Activated T-cell treated with anti-CD3 and anti-CD28 coated beads, Interleukin-2, amount 50 U/mL, for 72 hours (primary cell): ENCODE data around the gene MNX1. TPM values are rescaled to one million over a fixed set of nuclear protein-coding genes. Genes with fewer than 3 reads are reported as not detected.

ENCODE experiments used
- ATAC-seq, 2 donors: fragments of 150-1000 bp; cut with Tn5 transposase; replicated peaks in 1 of 2; 2 replicates each; pipeline ENCODE4 v1.10.0; 2021; ENCODE audit warnings: moderate library complexity in 2 of 2, mild to moderate bottlenecking in 1 of 2
- DNase-seq, 2 donors: peaks; one replicate each; pipeline ENCODE4 v3.0.0; 2021 to 2022; ENCODE audit warnings: mixed read lengths in 1 of 2
- H3K27ac Mint-ChIP-seq: one replicate; pipeline ENCODE4 v1.8.0; 2022; ENCODE audit warnings: mild to moderate bottlenecking, moderate library complexity, mixed read lengths
- H3K27me3 Mint-ChIP-seq: one replicate; pipeline ENCODE4 v1.8.0; 2022; ENCODE audit warnings: low read depth, mixed read lengths
- H3K36me3 Mint-ChIP-seq, 2 donors: one replicate each; pipeline ENCODE4 v1.8.0; 2022; ENCODE audit warnings: mixed read lengths in 2 of 2, mild to moderate bottlenecking in 1 of 2; ENCODE audit not compliant: insufficient read depth in 2 of 2
- H3K4me1 Mint-ChIP-seq: one replicate; pipeline ENCODE4 v1.8.0; 2022; ENCODE audit warnings: low read depth, mixed read lengths
- H3K4me3 Mint-ChIP-seq, 2 donors: one replicate each; pipeline ENCODE4 v1.8.0; 2022; ENCODE audit warnings: mild to moderate bottlenecking in 2 of 2, mixed read lengths in 2 of 2, moderate library complexity in 2 of 2
- H3K9me3 Mint-ChIP-seq, 2 donors: one replicate each; pipeline ENCODE4 v1.8.0; 2022; ENCODE audit warnings: mixed read lengths in 2 of 2
- total RNA-seq, 2 donors: library from RNA; stranded (reverse); gene quantifications; one replicate each; pipeline ENCODE4 v1.2.3, GENCODE V29; 2022

MNX1 gene
- total RNA-seq, 2 donors from 2014 or later = 0.17 to 0.39 TPM

DNA sequence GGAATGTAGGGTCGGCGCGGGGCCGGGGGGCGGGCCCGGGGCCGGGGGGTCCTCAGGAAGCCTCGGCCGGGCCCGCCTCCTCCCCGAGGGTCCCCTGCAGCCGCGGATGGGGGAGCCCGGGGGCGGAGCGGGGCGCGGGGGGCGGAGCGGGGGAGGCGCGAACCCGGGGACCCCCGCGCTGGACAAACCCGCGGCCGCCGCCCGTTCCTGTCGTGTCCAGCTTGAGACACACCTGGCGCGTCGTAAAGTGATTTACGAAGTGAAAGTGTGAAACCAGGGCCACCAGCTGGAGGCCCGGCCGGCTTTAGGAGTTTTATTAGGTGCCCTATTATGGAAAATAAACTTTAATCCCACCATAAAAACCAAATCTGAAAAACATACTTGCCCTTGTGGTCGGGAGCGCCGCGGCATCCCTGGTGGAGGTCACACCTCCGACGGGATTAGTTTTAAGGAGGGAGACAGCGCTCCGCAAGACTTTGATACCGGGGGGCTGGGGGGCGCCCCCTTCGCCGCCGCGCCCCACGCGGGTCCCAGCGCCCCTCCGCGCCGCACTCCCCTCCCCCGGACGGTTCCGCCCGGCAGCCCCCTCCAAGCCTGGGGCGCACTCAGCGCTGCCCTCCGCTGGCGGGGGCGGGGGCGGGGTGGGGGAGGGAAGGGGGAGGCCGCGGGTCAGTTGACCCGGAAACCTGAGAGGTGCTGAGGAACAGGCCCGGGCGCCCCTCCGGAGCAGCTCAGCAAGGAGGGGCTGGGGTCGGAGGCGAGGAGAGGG, 10.3 kb downstream of the MNX1 start:
- no peak overlapping the region for H3K27ac Mint-ChIP-seq

GRCh38 chr7:156998988-156999957, 11.2 kb downstream of the MNX1 start:
- DNase-seq (no peak), ATAC-seq (peak in 1 of 2 donors; percentile 35)
- Mint-ChIP-seq H3K4me3 (peak overlapping the region; percentile 38 to 62), H3K27me3 (peaks cover 77% of the 10 kb centered on the region), H3K9me3 (no peaks in the 10 kb centered on the region), H3K27ac (no peak overlapping the region), H3K4me1 (peaks cover 37% of the 10 kb centered on the region), H3K36me3 (peaks cover 3 to 7% of the 10 kb centered on the region in 2 donors)

More for the DNA sequence above, 10.3 kb downstream of the MNX1 start:
- DNase-seq = no peak
- H3K36me3 Mint-ChIP-seq = peaks cover 3 to 7% of the 10 kb centered on the region in 2 donors
- H3K4me3 Mint-ChIP-seq = peak overlapping the region; percentile 83 to 87
- ATAC-seq = peak; percentile 25 to 27
- peaks cover 46% of the 10 kb centered on the region for H3K4me1 Mint-ChIP-seq
- H3K27me3 Mint-ChIP-seq = peaks cover 83% of the 10 kb centered on the region
- no peaks in the 10 kb centered on the region for H3K9me3 Mint-ChIP-seq

DNA sequence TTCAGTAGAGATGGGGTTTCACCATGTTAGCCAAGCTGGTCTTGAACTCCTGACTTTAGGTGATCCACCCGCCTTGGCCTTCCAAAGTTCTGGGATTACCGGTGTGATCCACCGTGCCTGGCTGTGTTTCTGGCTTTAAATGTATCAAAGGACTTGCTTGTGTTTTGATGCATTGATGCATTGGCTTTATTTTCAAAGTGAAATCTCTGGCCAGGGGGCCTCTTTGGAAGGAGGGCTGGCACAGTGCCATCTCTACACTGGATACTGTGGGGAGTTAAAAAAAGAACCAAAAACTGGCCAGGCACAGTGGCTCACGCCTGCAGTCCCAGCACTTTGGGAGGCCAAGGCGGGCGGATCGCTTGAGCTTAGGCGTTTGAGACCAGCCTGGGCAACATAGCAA, 16.0 kb downstream of the MNX1 start:
- H3K9me3 Mint-ChIP-seq = no peaks in the 10 kb centered on the region
- H3K4me3 Mint-ChIP-seq = no peak overlapping the region
- H3K27ac Mint-ChIP-seq = no peak overlapping the region
- H3K36me3 Mint-ChIP-seq = no peaks in the 10 kb centered on the region
- H3K27me3 Mint-ChIP-seq = peaks cover 55% of the 10 kb centered on the region
- DNase-seq (no peak), ATAC-seq (no peak)
- H3K4me1 Mint-ChIP-seq = peaks cover 11% of the 10 kb centered on the region

GRCh38 chr7:156993925-156994235, 16.6 kb downstream of the MNX1 start:
- Mint-ChIP-seq H3K36me3 (no peaks in the 10 kb centered on the region), H3K4me1 (peaks cover 11% of the 10 kb centered on the region), H3K4me3 (no peak overlapping the region), H3K27me3 (peaks cover 50% of the 10 kb centered on the region), H3K9me3 (no peaks in the 10 kb centered on the region), H3K27ac (no peak overlapping the region)
- ATAC-seq = no peak
- no peak for DNase-seq

DNA sequence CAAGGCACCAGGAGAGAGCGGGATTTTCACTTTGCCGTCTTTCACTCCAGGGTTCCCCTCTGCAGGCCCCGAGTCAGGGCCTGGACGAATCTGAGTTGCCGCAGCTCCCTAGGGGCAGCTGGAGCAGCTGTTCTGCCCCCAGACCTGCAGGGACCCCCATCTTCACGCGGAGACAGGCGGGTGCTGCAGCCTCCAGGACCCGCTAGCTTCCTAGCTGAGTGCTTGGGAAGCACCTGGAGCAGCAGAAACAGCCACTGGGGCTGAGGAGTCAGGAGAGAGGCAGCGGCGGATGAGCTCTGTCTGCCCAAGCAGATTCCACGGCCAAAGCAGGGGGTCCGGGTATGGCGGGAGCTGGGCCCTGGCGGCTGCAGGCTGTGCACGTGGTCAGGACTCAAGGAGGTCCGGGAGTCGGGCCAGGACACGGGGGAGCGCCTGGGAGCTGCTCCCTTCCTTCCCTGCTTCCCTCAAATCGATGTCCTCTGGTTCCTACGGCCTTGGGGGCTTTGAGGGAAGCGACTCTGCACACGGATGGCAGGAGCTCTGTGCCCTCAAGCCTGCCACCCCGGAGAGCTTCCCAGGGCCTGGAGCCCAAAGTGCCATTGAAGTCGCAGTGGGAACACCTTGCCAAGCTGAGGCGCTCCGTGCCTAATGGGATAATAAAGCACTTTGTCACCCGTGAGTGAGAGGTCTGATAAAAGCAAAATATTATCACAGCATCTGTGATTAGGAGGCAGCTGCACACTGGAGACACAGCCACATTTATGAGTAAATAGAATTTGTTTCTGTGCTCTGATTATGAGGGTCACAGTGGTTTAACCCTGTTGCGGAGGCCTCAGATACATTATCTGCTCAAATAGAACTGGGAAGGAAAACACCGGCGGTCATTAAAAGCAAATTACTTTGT, 17.2 kb downstream of the MNX1 start:
- Mint-ChIP-seq H3K36me3 (no peaks in the 10 kb centered on the region), H3K9me3 (no peaks in the 10 kb centered on the region), H3K4me3 (no peak overlapping the region), H3K4me1 (peaks cover 5% of the 10 kb centered on the region), H3K27ac (no peak overlapping the region), H3K27me3 (peaks cover 44% of the 10 kb centered on the region)
- ATAC-seq = no peak
- no peak for DNase-seq

DNA sequence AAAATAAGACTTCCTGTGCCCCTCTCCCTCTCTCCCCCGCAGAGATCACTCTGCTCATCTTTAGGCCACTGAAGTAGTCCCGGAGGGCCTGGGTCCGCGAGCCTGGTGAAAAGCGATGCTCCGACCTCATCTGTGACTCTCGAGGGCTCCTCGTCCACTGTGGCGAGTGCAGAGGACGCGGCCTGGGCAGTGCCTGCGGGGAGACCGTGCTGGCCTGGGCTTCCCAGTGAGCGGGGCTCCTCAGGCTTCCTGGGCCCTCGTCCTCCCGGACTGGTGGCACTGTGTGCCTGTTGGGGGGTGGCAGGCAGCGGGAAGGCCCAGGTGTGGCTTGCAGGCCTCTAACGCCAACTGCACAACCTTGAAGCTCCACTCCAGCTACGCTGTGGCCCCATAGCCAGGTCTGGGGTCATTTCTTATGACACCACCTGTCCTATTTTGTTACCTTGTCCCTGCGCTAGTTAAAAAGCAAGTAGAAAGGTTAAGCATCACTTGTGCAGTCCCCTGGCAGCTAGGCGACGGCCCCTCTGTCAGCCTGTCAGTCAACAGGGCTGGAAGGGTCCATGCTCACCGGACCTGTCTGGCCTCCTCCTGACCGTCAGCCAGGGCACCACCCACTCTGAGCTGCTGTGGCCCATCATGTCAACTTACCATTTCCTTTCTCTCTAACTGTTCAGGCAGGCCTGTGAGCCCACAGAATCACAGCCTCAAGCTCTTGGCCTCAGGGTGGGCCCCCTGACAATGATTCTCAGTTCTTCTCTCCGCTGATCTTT, 20.5 kb downstream of the MNX1 start:
- H3K27ac Mint-ChIP-seq = no peak overlapping the region
- H3K9me3 Mint-ChIP-seq = no peaks in the 10 kb centered on the region
- DNase-seq (no peak), ATAC-seq (no peak)
- H3K4me1 Mint-ChIP-seq = no peaks in the 10 kb centered on the region
- H3K36me3 Mint-ChIP-seq = no peaks in the 10 kb centered on the region
- H3K4me3 Mint-ChIP-seq = no peak overlapping the region
- peaks cover 14% of the 10 kb centered on the region for H3K27me3 Mint-ChIP-seq

- no peak overlapping the region for H3K27ac Mint-ChIP-seq
- H3K36me3 Mint-ChIP-seq = no peaks in the 10 kb centered on the region
- H3K4me3 Mint-ChIP-seq = no peak overlapping the region
- ATAC-seq = no peak
- H3K27me3 Mint-ChIP-seq = peaks cover 9% of the 10 kb centered on the region
- no peaks in the 10 kb centered on the region for H3K9me3 Mint-ChIP-seq
- H3K4me1 Mint-ChIP-seq = no peaks in the 10 kb centered on the region
- DNase-seq = no peak
Measured at GRCh38 chr7:156988343-156989185, 21.9 kb downstream of the MNX1 start.

DNA sequence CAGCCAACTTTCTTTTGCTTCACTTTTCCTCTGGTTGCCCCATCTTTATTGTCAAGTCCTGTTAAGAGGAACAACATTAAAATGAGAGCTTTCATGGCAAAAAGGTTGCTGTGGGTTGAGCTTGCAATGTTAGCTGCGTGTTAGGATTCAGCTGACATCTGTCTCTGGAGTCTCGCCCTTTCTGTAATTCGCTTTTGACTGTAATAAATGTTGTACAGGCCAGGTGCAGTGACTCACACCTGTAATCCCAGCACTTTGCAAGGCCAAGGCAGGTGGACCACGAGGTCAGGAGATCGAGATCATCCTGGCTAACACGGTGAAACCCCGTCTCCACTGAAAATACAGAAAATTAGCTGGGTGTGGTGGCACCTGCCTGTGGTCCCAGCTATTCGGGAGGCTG, 24.1 kb downstream of the MNX1 start:
- no peaks in the 10 kb centered on the region for H3K27me3 Mint-ChIP-seq
- ATAC-seq (no peak), DNase-seq (no peak)
- H3K27ac Mint-ChIP-seq = no peak overlapping the region
- no peaks in the 10 kb centered on the region for H3K4me1 Mint-ChIP-seq
- no peaks in the 10 kb centered on the region for H3K9me3 Mint-ChIP-seq
- H3K4me3 Mint-ChIP-seq = no peak overlapping the region
- H3K36me3 Mint-ChIP-seq = no peaks in the 10 kb centered on the region

- no peaks in the 10 kb centered on the region for H3K36me3 Mint-ChIP-seq
- H3K4me3 Mint-ChIP-seq = no peak overlapping the region
- no peaks in the 10 kb centered on the region for H3K4me1 Mint-ChIP-seq
- DNase-seq (no peak), ATAC-seq (no peak)
- no peak overlapping the region for H3K27ac Mint-ChIP-seq
- no peaks in the 10 kb centered on the region for H3K9me3 Mint-ChIP-seq
- no peaks in the 10 kb centered on the region for H3K27me3 Mint-ChIP-seq
Measured at GRCh38 chr7:156985101-156985992, 25.1 kb downstream of the MNX1 start.

DNA sequence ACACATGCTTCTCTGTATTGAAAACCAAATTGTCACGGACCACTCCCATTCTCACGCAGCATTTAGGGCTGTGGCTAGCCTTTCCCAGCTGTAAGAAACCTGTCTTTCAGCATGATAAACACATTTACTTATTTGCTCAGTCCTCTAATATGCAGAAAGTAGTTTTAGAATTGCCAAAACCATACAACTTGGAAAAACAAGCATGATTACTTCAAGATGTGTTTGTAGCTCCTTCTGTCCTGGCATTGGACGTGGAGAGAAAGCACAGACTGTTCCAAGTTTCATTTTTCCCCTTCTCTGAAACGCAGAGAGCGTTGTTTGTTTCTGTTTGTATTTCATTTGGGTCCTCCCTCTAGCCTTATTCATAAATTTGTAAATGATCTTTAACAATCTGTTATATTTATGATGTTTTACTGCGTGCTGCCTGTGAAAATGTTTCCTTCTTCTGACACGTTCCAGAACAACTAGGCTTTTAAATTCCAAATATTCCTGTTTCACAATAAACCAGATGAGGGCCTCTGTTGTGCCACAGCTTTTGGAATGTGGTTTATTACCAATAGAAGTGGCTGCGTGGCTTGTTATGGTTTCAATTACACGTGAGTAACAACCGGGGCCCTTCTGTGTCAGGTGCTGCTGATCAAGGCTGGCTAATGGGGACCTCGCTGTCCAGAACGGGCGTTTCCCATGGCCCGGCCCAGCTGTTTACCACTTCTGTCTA, 26.1 kb downstream of the MNX1 start:
- peaks cover 3% of the 10 kb centered on the region in 2 donors for H3K36me3 Mint-ChIP-seq
- no peaks in the 10 kb centered on the region for H3K27me3 Mint-ChIP-seq
- ATAC-seq (no peak), DNase-seq (no peak)
- H3K4me3 Mint-ChIP-seq = no peak overlapping the region
- H3K4me1 Mint-ChIP-seq = no peaks in the 10 kb centered on the region
- H3K27ac Mint-ChIP-seq = no peak overlapping the region
- H3K9me3 Mint-ChIP-seq = peaks cover 2 to 3% of the 10 kb centered on the region in 2 donors
